ENCODE results near the gene SDHAF2. TPM values are rescaled to one million over a fixed set of nuclear protein-coding genes. Genes with fewer than 3 reads are reported as not detected.
"Not testable (repeated sequence)": the region's sequence is repeated elsewhere in the genome, so short reads cannot be mapped to it uniquely, and the experiment has no call there.

Gene SDHAF2
- total and polyA plus RNA-seq, 2 of the 4 experiments (the other 2 are of a cell fraction): 50.4 to 91.1 TPM

GRCh38 chr11:61479360-61480058 lies 49.6 kb downstream of the SDHAF2 start:
- H3K9me3 ChIP-seq (ENCODE audit: control insufficient read depth, insufficient read depth, low read length); H2BK120ac ChIP-seq (ENCODE audit: low read depth, low read length); H2BK15ac ChIP-seq (ENCODE audit: low read depth, low read length); H3K27ac ChIP-seq (ENCODE audit: insufficient read depth, low read length); H2BK20ac ChIP-seq (ENCODE audit: low read depth, low read length); H3K9ac ChIP-seq (ENCODE audit: low read depth, low read length); H3K56ac ChIP-seq (ENCODE audit: extremely low read depth, insufficient read depth, low read length); H3K18ac ChIP-seq (ENCODE audit: low read depth, low read length); H3K4ac ChIP-seq (ENCODE audit: low read depth, low read length); H4K5ac ChIP-seq (ENCODE audit: low read depth, low read length); BruUV-seq (replicated peaks); dilution Hi-C loops (cut with HindIII; ENCODE audit: low sequenced_read_pairs, unreplicated experiment); H3K9me1 ChIP-seq (ENCODE audit: insufficient read depth, low read length); H3K4me3 ChIP-seq (ENCODE audit: insufficient read depth, low read depth, low read length); H3K4me1 ChIP-seq (ENCODE audit: control insufficient read depth, insufficient read depth, low read length); H3K14ac ChIP-seq (replicated peaks; ENCODE audit: low read depth, low read length); DNase-seq; H3K23ac ChIP-seq (ENCODE audit: low read depth, low read length); POLR2A ChIA-PET (ENCODE audit: unreplicated experiment); H2AK5ac ChIP-seq (ENCODE audit: low read depth, low read length); H3K36me3 ChIP-seq (ENCODE audit: control insufficient read depth, insufficient read depth, low read length); H3K4me2 ChIP-seq (ENCODE audit: low read depth, low read length); H2AK9ac ChIP-seq (replicated peaks; ENCODE audit: low read depth, low read length, poor library complexity); H4K91ac ChIP-seq (ENCODE audit: insufficient read depth, low read depth, low read length); H3K79me1 ChIP-seq (ENCODE audit: low read depth in 1 of 2, low read length in 2 of 2); H4K8ac ChIP-seq (ENCODE audit: low read depth in 2 of 2, low read length in 2 of 2); ATAC-seq (ENCODE audit: low read depth); H2BK5ac ChIP-seq (ENCODE audit: low read depth, low read length, poor library complexity, severe bottlenecking); intact Hi-C loops (cut with micrococcal nuclease); H2AFZ ChIP-seq (replicated peaks; ENCODE audit: low read length, poor library complexity); H4K20me1 ChIP-seq (ENCODE audit: insufficient read depth, low read length): not testable (repeated sequence)
- WGBS, 2 experiments (ENCODE audit: extremely low coverage in 2 of 2, insufficient read length in 1 of 2): 73% methylated on average over 2 of the region's 11 CpGs; no CpG with 5 or more reads in 1 of the 2 experiments
- in situ Hi-C loops (cut with MboI; ENCODE audit: low sequenced_read_pairs): loop anchor here (5.0 kb wide), 2 partner anchors 38 to 158 kb away; no protein-coding TSS in a partner anchor
- CTCF ChIA-PET: interaction anchor here (4.1 kb wide), 1 partner anchor 38 kb away, joined by 26 read pairs; no protein-coding TSS in a partner anchor
- H3K27me3 ChIP-seq (ENCODE audit: control insufficient read depth, insufficient read depth, low read length): peaks cover 17% of the 10 kb centered on the region; the same call in 1 of the 2 replicates
